GM18505 (cell line): ENCODE data around the gene PACSIN2.

ENCODE experiments used
- ATAC-seq: cut with Tn5 transposase; IDR thresholded peaks from one replicate; pipeline ENCODE4 v1.9.1; 2021; ENCODE audit not compliant: unreplicated experiment
- POLR2A ChIP-seq: IDR thresholded peaks from 4 replicates; pipeline ENCODE4 v1.6.1; 2011; ENCODE audit warnings: borderline replicate concordance; ENCODE audit not compliant: insufficient read depth, insufficient read length; ENCODE audit errors: extremely low read depth

The PACSIN2 gene

GRCh38 chr22:42881298-42881697 is 133.7 kb downstream of the PACSIN2 start:
- no peak for ATAC-seq
- no peak for TF ChIP-seq POLR2A

GRCh38 chr22:42880815-42881214 is 134.1 kb downstream of the PACSIN2 start:
- TF ChIP-seq POLR2A = no peak
- no peak for ATAC-seq

- no peak for TF ChIP-seq POLR2A
Measured at GRCh38 chr22:42879371-42880021, 135.5 kb downstream of the PACSIN2 start.

GRCh38 chr22:42878561-42879305 is 136.2 kb downstream of the PACSIN2 start:
- no peak for ATAC-seq
- TF ChIP-seq POLR2A = no peak

More at GRCh38 chr22:42879371-42880021, 135.5 kb downstream of the PACSIN2 start:
- ATAC-seq = no peak

- ATAC-seq = no peak
- no peak for TF ChIP-seq POLR2A
Measured at GRCh38 chr22:42877597-42878340, 137.2 kb downstream of the PACSIN2 start.

GRCh38 chr22:42877158-42877557 is 137.8 kb downstream of the PACSIN2 start:
- ATAC-seq = no peak
- TF ChIP-seq POLR2A = no peak

GRCh38 chr22:42876041-42876440 is 138.9 kb downstream of the PACSIN2 start:
- no peak for ATAC-seq
- TF ChIP-seq POLR2A = no peak

- TF ChIP-seq POLR2A = no peak
- ATAC-seq = no peak
Measured at GRCh38 chr22:42874010-42874409, 140.9 kb downstream of the PACSIN2 start.

- no peak for ATAC-seq
- TF ChIP-seq POLR2A = no peak
Measured at GRCh38 chr22:42873356-42873755, 141.6 kb downstream of the PACSIN2 start.

- no peak for TF ChIP-seq POLR2A
Measured at GRCh38 chr22:42872821-42873220, 142.1 kb downstream of the PACSIN2 start.

GRCh38 chr22:42871146-42872050 is 143.6 kb downstream of the PACSIN2 start:
- no peak for TF ChIP-seq POLR2A
- ATAC-seq = no peak

More at GRCh38 chr22:42872821-42873220, 142.1 kb downstream of the PACSIN2 start:
- ATAC-seq = no peak

GRCh38 chr22:42869888-42870480 is 145.0 kb downstream of the PACSIN2 start:
- no peak for ATAC-seq
- TF ChIP-seq POLR2A = no peak
